GM12891 (cell line): ENCODE measurements around the gene S100Z.

Experiments used
- POLR2A ChIP-seq: IDR thresholded peaks from 2 replicates; pipeline ENCODE4 v1.6.1; 2011; ENCODE audit warnings: low read depth, low read length, control low read depth
- POLR2AphosphoS5 ChIP-seq: IDR thresholded peaks from 2 replicates; pipeline ENCODE4 v1.6.1; 2011; ENCODE audit warnings: low read depth, low read length, control low read depth
- SPI1 ChIP-seq: IDR thresholded peaks from 2 replicates; pipeline ENCODE4 v1.6.1; 2011; ENCODE audit warnings: low read depth, low read length, control low read depth
- TAF1 ChIP-seq: IDR thresholded peaks from 2 replicates; pipeline ENCODE4 v1.6.1; 2011; ENCODE audit warnings: low read depth, low read length, control low read depth

DNA sequence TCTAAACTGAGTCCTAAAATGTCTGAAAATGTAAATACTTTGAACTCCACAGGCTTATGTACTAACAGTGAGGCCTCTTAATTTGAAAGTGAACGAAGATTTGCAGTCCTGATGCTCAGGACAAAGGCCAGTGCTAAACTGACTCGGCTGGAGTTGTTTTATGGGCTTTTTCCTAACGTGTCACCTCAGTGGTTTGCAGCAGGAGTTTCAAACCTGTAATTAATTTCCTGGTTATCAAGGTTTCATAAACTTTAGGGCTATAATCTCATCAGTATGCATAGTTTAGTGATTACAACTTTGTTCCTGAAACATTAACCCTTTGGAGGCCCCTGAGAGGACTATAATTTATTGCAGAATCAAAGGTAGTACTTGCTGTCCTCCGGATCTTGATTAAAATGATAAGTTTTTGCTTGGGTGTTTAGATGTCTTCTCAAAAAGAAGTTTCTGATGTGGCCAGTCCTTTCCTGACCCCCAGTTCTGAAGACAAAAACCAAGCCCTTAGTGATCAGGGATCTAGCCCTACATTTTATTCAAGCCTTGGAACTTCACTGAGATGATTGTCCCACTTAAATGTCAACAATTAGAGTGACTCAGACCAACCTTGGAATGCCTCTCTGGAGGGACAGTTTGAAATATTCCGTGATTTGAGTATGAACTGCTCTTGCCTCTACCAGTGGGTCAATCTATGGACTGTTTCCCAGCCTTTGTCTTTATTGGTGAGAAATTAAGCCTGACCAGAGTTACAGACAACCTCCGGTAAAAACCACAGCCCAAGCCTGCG lies 11.1 kb upstream of the S100Z start:
- TF ChIP-seq POLR2A (no peak), POLR2AphosphoS5 (no peak), TAF1 (no peak), SPI1 (no peak)
